ENCODE data around the gene WDTC1.

DNA sequence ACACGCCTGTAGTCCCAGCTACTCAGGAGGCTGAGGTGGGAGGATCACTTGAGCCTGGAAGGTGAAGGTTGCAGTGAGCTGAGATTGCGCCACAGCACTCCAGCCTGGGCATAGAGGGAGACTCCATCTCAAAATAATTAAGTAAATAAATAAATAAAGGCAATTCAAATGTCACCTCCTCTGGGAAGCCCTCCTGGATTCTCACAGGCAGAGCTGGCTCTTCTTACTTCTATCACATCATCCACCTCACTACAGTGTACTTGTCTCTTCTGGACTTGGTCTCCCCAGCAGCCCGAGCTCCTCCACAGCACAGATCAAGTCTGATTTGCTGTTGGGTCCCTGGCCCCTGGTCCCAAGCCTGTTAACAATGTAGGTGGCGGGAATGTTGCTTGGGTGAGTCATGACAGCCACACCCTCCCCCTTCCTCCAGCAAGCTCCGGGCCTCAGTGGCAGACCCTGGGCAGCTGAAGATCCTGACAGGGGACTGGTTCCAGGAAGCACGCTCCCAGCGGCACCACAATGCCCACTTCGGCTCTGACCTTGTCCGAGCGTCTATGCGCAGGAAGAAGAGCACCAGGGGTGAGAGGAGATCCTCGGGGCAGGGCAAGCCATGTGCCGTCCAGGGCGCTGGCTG is 112.7 kb downstream of the WDTC1 start:
- TF ChIP-seq, protein P1, sequence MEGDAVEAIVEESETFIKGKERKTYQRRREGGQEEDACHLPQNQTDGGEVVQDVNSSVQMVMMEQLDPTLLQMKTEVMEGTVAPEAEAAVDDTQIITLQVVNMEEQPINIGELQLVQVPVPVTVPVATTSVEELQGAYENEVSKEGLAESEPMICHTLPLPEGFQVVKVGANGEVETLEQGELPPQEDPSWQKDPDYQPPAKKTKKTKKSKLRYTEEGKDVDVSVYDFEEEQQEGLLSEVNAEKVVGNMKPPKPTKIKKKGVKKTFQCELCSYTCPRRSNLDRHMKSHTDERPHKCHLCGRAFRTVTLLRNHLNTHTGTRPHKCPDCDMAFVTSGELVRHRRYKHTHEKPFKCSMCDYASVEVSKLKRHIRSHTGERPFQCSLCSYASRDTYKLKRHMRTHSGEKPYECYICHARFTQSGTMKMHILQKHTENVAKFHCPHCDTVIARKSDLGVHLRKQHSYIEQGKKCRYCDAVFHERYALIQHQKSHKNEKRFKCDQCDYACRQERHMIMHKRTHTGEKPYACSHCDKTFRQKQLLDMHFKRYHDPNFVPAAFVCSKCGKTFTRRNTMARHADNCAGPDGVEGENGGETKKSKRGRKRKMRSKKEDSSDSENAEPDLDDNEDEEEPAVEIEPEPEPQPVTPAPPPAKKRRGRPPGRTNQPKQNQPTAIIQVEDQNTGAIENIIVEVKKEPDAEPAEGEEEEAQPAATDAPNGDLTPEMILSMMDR (IDR thresholded peaks at IDR 0.05; ENCODE audit: low read depth, low read length, missing input control), result no peak
- TF ChIP-seq, protein P2, sequence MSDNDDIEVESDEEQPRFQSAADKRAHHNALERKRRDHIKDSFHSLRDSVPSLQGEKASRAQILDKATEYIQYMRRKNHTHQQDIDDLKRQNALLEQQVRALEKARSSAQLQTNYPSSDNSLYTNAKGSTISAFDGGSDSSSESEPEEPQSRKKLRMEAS (IDR thresholded peaks at IDR 0.05), result no peak
- TF ChIP-seq RAD21 (IDR thresholded peaks at IDR 0.05), result no peak
- no peak for TF ChIP-seq REST (IDR thresholded peaks at IDR 0.05)
- TF ChIP-seq EGR1 (IDR thresholded peaks at IDR 0.05; ENCODE audit: low read depth in 2 of 2), result no peak
- no peak for TF ChIP-seq JUND (IDR thresholded peaks at IDR 0.05)
- TF ChIP-seq HNF4G (IDR thresholded peaks at IDR 0.05), result no peak
- TF ChIP-seq NR2F2 (IDR thresholded peaks at IDR 0.05), result no peak
